Heart right ventricle (tissue), 16 donors: Measurements from ENCODE around the gene RAD51B. TPM values are rescaled to one million over a fixed set of nuclear protein-coding genes. Genes with fewer than 3 reads are reported as not detected.

Source experiments
- ATAC-seq, 8 donors: fragments of 200-7000 bp; cut with Tn5 transposase; one replicate each; pipeline ENCODE4 v1.9.1; 2020; ENCODE audit warnings: mild to moderate bottlenecking in 8 of 8, moderate library complexity in 8 of 8, moderate number of reproducible peaks in 1 of 8
- DNase-seq, 2 donors: peaks; one replicate each; pipeline ENCODE4 v3.0.0-alpha.2; 2020
- H3K27ac ChIP-seq, 10 donors: fragments of 200-600 bp; sonication (generic) in 2 of 10; one replicate each; pipeline versions ENCODE4 v1.5.0 to v1.8.0; 2020 to 2022; ENCODE audit warnings: mild to moderate bottlenecking in 3 of 10
- H3K27me3 ChIP-seq, 7 donors: fragments of 200-600 bp; one replicate each; pipeline ENCODE4 v1.8.0; 2021 to 2022; ENCODE audit warnings: mild to moderate bottlenecking in 2 of 7
- H3K36me3 ChIP-seq, 9 donors: fragments of 200-600 bp; sonication (generic) in 1 of 9; one replicate each; pipeline versions ENCODE4 v1.5.0 to v1.8.0; 2020 to 2022; ENCODE audit warnings: mild to moderate bottlenecking in 2 of 9
- H3K4me1 ChIP-seq, 9 donors: fragments of 200-600 bp; sonication (generic) in 1 of 9; one replicate each; pipeline versions ENCODE4 v1.5.0 to v1.8.0; 2020 to 2022; ENCODE audit warnings: mild to moderate bottlenecking in 4 of 9
- H3K4me3 ChIP-seq, 10 donors: fragments of 200-600 bp; sonication (generic) in 2 of 10; one replicate each; pipeline versions ENCODE4 v1.5.0 to v1.8.0; 2020 to 2022; ENCODE audit warnings: mild to moderate bottlenecking in 7 of 10, moderate library complexity in 2 of 10
- H3K9me3 ChIP-seq, 11 donors: fragments of 200-600 bp in 10 of 11; sonication (generic) in 2 of 11; one replicate each; pipeline versions ENCODE4 v1.5.0 to v1.8.0; 2013 to 2022; ENCODE audit warnings: mild to moderate bottlenecking in 2 of 11, control low read depth in 1 of 11, moderate library complexity in 1 of 11
- CTCF ChIP-seq, 9 donors: fragments of 200-600 bp; sonication (generic) in 2 of 9; IDR thresholded peaks; one replicate each; pipeline versions ENCODE4 v1.5.0 to v1.8.0; 2021 to 2022; ENCODE audit warnings: antibody characterized with exemption in 9 of 9, mild to moderate bottlenecking in 5 of 9, moderate library complexity in 1 of 9
- WGBS, 2 donors: extraction: QIAGEN DNeasy Blood & Tissue Kit; methylation state at CpG; one replicate each; pipeline ENCODE4 v1.1.7; 2013; ENCODE audit warnings: inconsistent platforms in 1 of 2; 5-methylcytosine and 5-hydroxymethylcytosine counted together
- intact Hi-C, 10 donors: fragments of 100-400 bp; cut with DNase I; formaldehyde crosslinking; loops; one replicate each; pipeline versions ENCODE4 v1.11.1 to v1.14.2; 2022
- polyA plus RNA-seq, 2 donors: library from polyadenylated mRNA; stranded (reverse); fragments of 200-250 nt; gene quantifications; one replicate each; pipeline ENCODE4 v1.2.3, GENCODE V29; 2013
- total RNA-seq, 10 donors: library from RNA; stranded (reverse); fragmentation: NEBNext Ultra II Directional in 3 of 10; extraction: Animal tissue kit (Norgen Biotek cat#: 25700) in 3 of 10; gene quantifications; one replicate each; pipeline versions ENCODE4 v1.2.1 to v1.2.4, GENCODE V29; 2021 to 2023
- donor health status: Arrhythmogenic right ventricular cardiomyopathy.
- donor health status: ischemic (EF 13 %, LVEDD 7.1; RV severe dilation, severe dysfunction).
- donor health status: healthy with polysubstance abuse.
- donor health status: DM: no; HTN: yes; CAD: no.
- donor health status: DM: no; HTN: no; CAD: no.
- donor health status: ischemic (EF 25% LVEDD 6.9; RV normal size, moderate dysfunction).
- donor health status: ischemic (EF 25% LVEDD 5.7; RV mildly dilated, moderate dysfunction).
- donor health status: healthy.
- donor health status: DM: yes; HTN: yes; CAD: no.
- donor health status: Ischemic cardiomyopathy.
- donor health status: ischemic (EF 35%, LVEDD 5.7; RV mildly dilated, moderate dysfunction).
- donor health status: nonischemic (EF 11% LVEDD 7.7; RV severe dilation, severe dysfunction).
- donor health status: DM: yes; HTN: yes; CAD: no.
- donor health status: PGD.
- donor health status: ischemic (EF 29% LVEDD 5.4; RV normal size, mild dysfunction).
- donor health status: nonischemic (EF 23%, LVEDD 6.1; RV moderate dilation, normal function).

The RAD51B gene
- total and polyA plus RNA-seq, 12 donors: 0.88 to 8.6 (median 3.5) TPM

- H3K4me1 ChIP-seq: peaks cover 7 to 58% (median 35%) of the 10 kb centered on the region in 9 donors
- no peaks in the 10 kb centered on the region for H3K36me3 ChIP-seq
- H3K27ac ChIP-seq: no peak overlapping the region
- no peak overlapping the region for H3K4me3 ChIP-seq
- intact Hi-C loops: no loop called here
- no peak for TF ChIP-seq CTCF (IDR thresholded peaks at IDR 0.05)
- no peaks in the 10 kb centered on the region for H3K9me3 ChIP-seq
- 95 to 97% methylated on average over 3 of the region's 3 CpGs for WGBS, 2 donors
- no peak for DNase-seq
- no peaks in the 10 kb centered on the region for H3K27me3 ChIP-seq
- no peak for ATAC-seq
These were observed 935.4 kb downstream of the RAD51B start for GRCh38 chr14:68755016-68755353.

GRCh38 chr14:68756000-68756481 is 936.5 kb downstream of the RAD51B start:
- Histone ChIP-seq H3K27me3 (no peaks in the 10 kb centered on the region), H3K9me3 (no peaks in the 10 kb centered on the region), H3K27ac (no peak overlapping the region), H3K4me3 (no peak overlapping the region), H3K4me1 (peaks cover 7 to 67% (median 44%) of the 10 kb centered on the region in 9 donors), H3K36me3 (no peaks in the 10 kb centered on the region)
- 92% methylated on average over 7 of the region's 7 CpGs for WGBS, 2 donors
- DNase-seq (no peak), ATAC-seq (no peak)
- intact Hi-C loops: no loop called here
- no peak for TF ChIP-seq CTCF (IDR thresholded peaks at IDR 0.05)

GRCh38 chr14:68756734-68757133 is 937.2 kb downstream of the RAD51B start:
- Histone ChIP-seq H3K9me3 (no peaks in the 10 kb centered on the region), H3K27me3 (no peaks in the 10 kb centered on the region), H3K4me1 (peaks cover 7 to 74% (median 50%) of the 10 kb centered on the region in 9 donors), H3K4me3 (no peak overlapping the region), H3K27ac (peak overlapping the region in 1 of 10 donors; percentile 76), H3K36me3 (no peaks in the 10 kb centered on the region)
- WGBS, 2 donors: 97 to 99% methylated on average over 6 of the region's 6 CpGs
- no peak for TF ChIP-seq CTCF (IDR thresholded peaks at IDR 0.05)
- no peak for ATAC-seq
- no peak for DNase-seq
- intact Hi-C loops: no loop called here

GRCh38 chr14:68757618-68758081 is 938.1 kb downstream of the RAD51B start:
- intact Hi-C loops: no loop called here
- Histone ChIP-seq H3K9me3 (no peaks in the 10 kb centered on the region), H3K36me3 (no peaks in the 10 kb centered on the region), H3K4me3 (no peak overlapping the region), H3K27me3 (no peaks in the 10 kb centered on the region), H3K4me1 (peaks cover 11 to 74% (median 50%) of the 10 kb centered on the region in 9 donors), H3K27ac (peak overlapping the region in 7 of 10 donors; percentile 7 to 76 (median 48))
- WGBS, 2 donors: 30 to 36% methylated on average over 4 of the region's 4 CpGs
- ATAC-seq: peak; percentile 58 to 89 (median 78)
- peak; percentile 26 to 51 for DNase-seq
- TF ChIP-seq CTCF (IDR thresholded peaks at IDR 0.05): no peak
